HCT116 (cell line): Measurements from ENCODE around the gene KANK3. TPM values are rescaled to one million over a fixed set of nuclear protein-coding genes. Genes with fewer than 3 reads are reported as not detected.

Experiments used
- ATAC-seq: fragments of 200-7000 bp; cut with Tn5 transposase; 2 replicates; pipeline ENCODE4 v1.9.1; 2020; ENCODE audit warnings: mild to moderate bottlenecking, moderate library complexity
- BruUV-seq: library from RNA; stranded (reverse); fragments of 400-500 nt; replicated peaks from 2 replicates; lab custom pipeline; 2021; lab: Mats Ljungman, UMichigan
- CTCF ChIA-PET: fragments of 300-600 bp; sonication (Branson Sonifier 250); formaldehyde crosslinking; loops from one replicate; lab custom pipeline; 2021; ENCODE audit warnings: antibody characterized with exemption; lab: Charles Lee
- POLR2A ChIA-PET: fragments of 300-600, 350-600 bp; sonication (Branson Sonifier 250); formaldehyde crosslinking; loops from one replicate; lab custom pipeline; 2021; ENCODE audit warnings: antibody characterized with exemption; lab: Charles Lee
- RAD21 ChIA-PET, 2 experiments: fragments of 300-600 bp; sonication (Branson Sonifier 250); formaldehyde crosslinking; loops; one replicate each; lab custom pipeline; 2023; ENCODE audit warnings: low total read pairs in 2 of 2; ENCODE audit not compliant: uncharacterized antibody in 2 of 2, unreplicated experiment in 2 of 2, low non-redundant PET in 1 of 2; lab: Charles Lee
- DNase-seq: peaks from one replicate; pipeline ENCODE4 v3.0.0-alpha.2; 2010; ENCODE audit warnings: low read depth, low spot score
- H2AFZ ChIP-seq: fragments of 200-600 bp; shearing (Covaris generic), sonication (generic); 2 replicates; pipeline ENCODE4 v1.6.1; 2017; ENCODE audit warnings: low read depth, mixed run types, mixed read lengths, antibody characterized with exemption, low read length; ENCODE audit not compliant: poor library complexity, severe bottlenecking
- H3K27ac ChIP-seq: 2 replicates; pipeline ENCODE4 v1.5.1; 2012; ENCODE audit warnings: low read depth, low read length
- H3K27me3 ChIP-seq: fragments of 200-600 bp; sonication (generic); 2 replicates; pipeline ENCODE4 v1.6.1; 2016; ENCODE audit warnings: mixed run types, low read length, mixed read lengths; ENCODE audit not compliant: insufficient read depth
- H3K36me3 ChIP-seq, 2 experiments: fragments of 200-500 bp in 1 of 2; fragments of 200-600 bp in 1 of 2; sonication (Bioruptor generic) in 1 of 2; sonication (generic) in 1 of 2; 2 replicates each; pipeline versions ENCODE4 v1.5.1 to v1.6.1; 2014 to 2016; ENCODE audit warnings: low read length in 2 of 2, inconsistent platforms in 1 of 2, mixed read lengths in 1 of 2, mixed run types in 1 of 2; ENCODE audit not compliant: insufficient read depth in 2 of 2, control insufficient read depth in 1 of 2
- H3K4me1 ChIP-seq, 2 experiments: fragments of 200-600 bp in 1 of 2; sonication (generic) in 1 of 2; 2 replicates each; pipeline versions ENCODE4 v1.5.1 to v1.6.1; 2012 to 2017; ENCODE audit warnings: low read length in 2 of 2, inconsistent platforms in 1 of 2, mild to moderate bottlenecking in 1 of 2, mixed read lengths in 1 of 2, mixed run types in 1 of 2, moderate library complexity in 1 of 2; ENCODE audit not compliant: insufficient read depth in 2 of 2, control insufficient read depth in 1 of 2
- H3K4me2 ChIP-seq: fragments of 200-600 bp; sonication (generic); 2 replicates; pipeline ENCODE4 v1.6.1; 2017; ENCODE audit warnings: mixed run types, low read length, mixed read lengths
- H3K4me3 ChIP-seq, 2 experiments: fragments of 200-600 bp in 1 of 2; sonication (generic) in 1 of 2; replicated peaks in 1 of 2; 2 replicates each; pipeline ENCODE4 v1.5.1; 2011 to 2016; ENCODE audit warnings: low read length in 2 of 2, control low read depth in 1 of 2, low read depth in 1 of 2, mild to moderate bottlenecking in 1 of 2, mixed read lengths in 1 of 2, mixed run types in 1 of 2
- H3K79me2 ChIP-seq: fragments of 200-600 bp; sonication (generic); 2 replicates; pipeline ENCODE4 v1.6.1; 2017; ENCODE audit warnings: mild to moderate bottlenecking, mixed run types, low read length, moderate library complexity, mixed read lengths; ENCODE audit not compliant: insufficient read depth
- H3K9ac ChIP-seq: fragments of 200-600 bp; sonication (generic); 2 replicates; pipeline ENCODE4 v1.6.1; 2016; ENCODE audit warnings: low read length, mixed read lengths
- H3K9me2 ChIP-seq: fragments of 200-600 bp; sonication (generic), shearing (Covaris generic); 2 replicates; pipeline ENCODE4 v1.6.1; 2017; ENCODE audit warnings: mixed run types, mild to moderate bottlenecking, moderate library complexity; ENCODE audit not compliant: insufficient read depth
- H3K9me3 ChIP-seq, 2 experiments: fragments of 200-500 bp in 1 of 2; fragments of 200-600 bp in 1 of 2; sonication (Bioruptor generic) in 1 of 2; sonication (generic) in 1 of 2; 2 replicates each; pipeline ENCODE4 v1.6.1; 2014 to 2017; ENCODE audit warnings: low read length in 2 of 2, mixed read lengths in 2 of 2, inconsistent platforms in 1 of 2, low read depth in 1 of 2, mild to moderate bottlenecking in 1 of 2, mixed run types in 1 of 2, moderate library complexity in 1 of 2; ENCODE audit not compliant: control insufficient read depth in 1 of 2, insufficient read depth in 1 of 2
- H4K20me1 ChIP-seq: fragments of 200-600 bp; sonication (generic), shearing (Covaris generic); 2 replicates; pipeline ENCODE4 v1.6.1; 2017; ENCODE audit warnings: mixed run types, mild to moderate bottlenecking, moderate library complexity; ENCODE audit not compliant: insufficient read depth
- CBX3 ChIP-seq: IDR thresholded peaks from 2 replicates; pipeline ENCODE4 v1.6.1; 2012; ENCODE audit warnings: low read depth
- CEBPB ChIP-seq: IDR thresholded peaks from 2 replicates; pipeline ENCODE4 v1.6.1; 2012; ENCODE audit warnings: low read depth
- ELF1 ChIP-seq: IDR thresholded peaks from 2 replicates; pipeline ENCODE4 v1.6.1; 2012; ENCODE audit warnings: low read depth, borderline replicate concordance
- EZH2 ChIP-seq: fragments of 200-600 bp; sonication (generic); IDR thresholded peaks from 2 replicates; pipeline ENCODE4 v1.6.1; 2017; ENCODE audit warnings: antibody characterized with exemption, mixed run types
- EZH2phosphoT487 ChIP-seq: fragments of 200-600 bp; IDR thresholded peaks from 2 replicates; pipeline ENCODE4 v1.6.1; 2018; ENCODE audit warnings: antibody characterized with exemption, borderline replicate concordance
- FOSL1 ChIP-seq: IDR thresholded peaks from 2 replicates; pipeline ENCODE4 v1.6.1; 2012; ENCODE audit warnings: low read depth
- JUND ChIP-seq: IDR thresholded peaks from 2 replicates; pipeline ENCODE4 v1.6.1; 2012
- POLR2A ChIP-seq: IDR thresholded peaks from 2 replicates; pipeline ENCODE4 v1.7.0; 2011; ENCODE audit warnings: borderline replicate concordance; ENCODE audit not compliant: insufficient read depth, insufficient read length; ENCODE audit errors: extremely low read depth
- POLR2AphosphoS5 ChIP-seq: IDR thresholded peaks from 2 replicates; pipeline ENCODE4 v1.6.1; 2011; ENCODE audit warnings: mild to moderate bottlenecking, low read depth, low read length, moderate library complexity
- RAD21 ChIP-seq: IDR thresholded peaks from 2 replicates; pipeline ENCODE4 v1.6.1; 2012; ENCODE audit warnings: low read depth, mild to moderate bottlenecking
- SIN3A ChIP-seq: IDR thresholded peaks from 2 replicates; pipeline ENCODE4 v1.6.1; 2012; ENCODE audit warnings: low read depth
- SP1 ChIP-seq: IDR thresholded peaks from 2 replicates; pipeline ENCODE4 v1.6.1; 2012; ENCODE audit warnings: low read depth
- TCF7L2 ChIP-seq: IDR thresholded peaks from 2 replicates; pipeline ENCODE4 v1.7.0; 2011; ENCODE audit warnings: borderline replicate concordance, inconsistent platforms; ENCODE audit not compliant: insufficient read depth, insufficient read length; ENCODE audit errors: extremely low read depth
- YY1 ChIP-seq: IDR thresholded peaks from 2 replicates; pipeline ENCODE4 v1.6.1; 2011; ENCODE audit warnings: low read length, low read depth, moderate library complexity, mild to moderate bottlenecking; ENCODE audit not compliant: insufficient replicate concordance; ENCODE audit errors: extremely low read depth
- intact Hi-C: fragments of 100-400 bp; cut with micrococcal nuclease; formaldehyde crosslinking; loops from 2 replicates; pipeline ENCODE4 v1.10.0; 2022
- total RNA-seq: library from RNA; stranded (reverse); gene quantifications from one replicate; pipeline ENCODE4 v1.2.1, GENCODE V29; 2021; ENCODE audit not compliant: unreplicated experiment
- TF ChIP-seq, protein P1 (sequence below): IDR thresholded peaks from 2 replicates; pipeline ENCODE4 v1.6.1; 2012

Gene KANK3
- total RNA-seq, 1 experiment from 2014 or later = 21.7 TPM

DNA sequence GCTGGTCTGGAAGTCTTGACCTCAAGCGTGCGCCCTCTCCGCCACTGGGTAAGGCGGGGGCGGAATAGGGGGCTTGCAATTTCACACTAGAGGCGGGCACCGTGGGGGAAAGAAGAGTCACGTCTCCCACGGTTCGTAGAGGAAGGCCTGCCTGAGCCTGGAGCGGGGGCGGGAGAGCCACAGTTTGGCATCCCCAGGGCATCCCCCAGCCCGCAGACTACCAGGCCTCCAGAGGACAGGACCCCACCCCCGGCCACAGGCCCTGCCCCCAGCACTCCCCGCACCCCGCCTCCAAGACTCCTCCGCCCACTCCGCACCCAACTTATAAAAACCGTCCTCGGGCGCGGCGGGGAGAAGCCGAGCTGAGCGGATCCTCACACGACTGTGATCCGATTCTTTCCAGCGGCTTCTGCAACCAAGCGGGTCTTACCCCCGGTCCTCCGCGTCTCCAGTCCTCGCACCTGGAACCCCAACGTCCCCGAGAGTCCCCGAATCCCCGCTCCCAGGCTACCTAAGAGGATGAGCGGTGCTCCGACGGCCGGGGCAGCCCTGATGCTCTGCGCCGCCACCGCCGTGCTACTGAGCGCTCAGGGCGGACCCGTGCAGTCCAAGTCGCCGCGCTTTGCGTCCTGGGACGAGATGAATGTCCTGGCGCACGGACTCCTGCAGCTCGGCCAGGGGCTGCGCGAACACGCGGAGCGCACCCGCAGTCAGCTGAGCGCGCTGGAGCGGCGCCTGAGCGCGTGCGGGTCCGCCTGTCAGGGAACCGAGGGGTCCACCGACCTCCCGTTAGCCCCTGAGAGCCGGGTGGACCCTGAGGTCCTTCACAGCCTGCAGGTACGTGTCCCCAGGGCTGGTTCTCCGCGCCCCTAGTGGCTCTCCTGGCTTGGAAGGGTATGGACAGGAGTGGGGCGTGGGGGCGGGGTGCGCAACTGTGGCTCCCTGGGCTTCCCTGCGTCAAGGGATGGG, 21.0 kb upstream of the KANK3 start, which contains the start of gene ANGPTL4 (continued):
- TF ChIP-seq YY1 = no peak
- no peak for TF ChIP-seq CBX3
- TF ChIP-seq SP1 = peak; percentile 19; the same call in 1 of the 2 replicates
- TF ChIP-seq POLR2AphosphoS5 = peak; percentile 99
- no peak for TF ChIP-seq EZH2
- TF ChIP-seq EZH2phosphoT487 = no peak

DNA sequence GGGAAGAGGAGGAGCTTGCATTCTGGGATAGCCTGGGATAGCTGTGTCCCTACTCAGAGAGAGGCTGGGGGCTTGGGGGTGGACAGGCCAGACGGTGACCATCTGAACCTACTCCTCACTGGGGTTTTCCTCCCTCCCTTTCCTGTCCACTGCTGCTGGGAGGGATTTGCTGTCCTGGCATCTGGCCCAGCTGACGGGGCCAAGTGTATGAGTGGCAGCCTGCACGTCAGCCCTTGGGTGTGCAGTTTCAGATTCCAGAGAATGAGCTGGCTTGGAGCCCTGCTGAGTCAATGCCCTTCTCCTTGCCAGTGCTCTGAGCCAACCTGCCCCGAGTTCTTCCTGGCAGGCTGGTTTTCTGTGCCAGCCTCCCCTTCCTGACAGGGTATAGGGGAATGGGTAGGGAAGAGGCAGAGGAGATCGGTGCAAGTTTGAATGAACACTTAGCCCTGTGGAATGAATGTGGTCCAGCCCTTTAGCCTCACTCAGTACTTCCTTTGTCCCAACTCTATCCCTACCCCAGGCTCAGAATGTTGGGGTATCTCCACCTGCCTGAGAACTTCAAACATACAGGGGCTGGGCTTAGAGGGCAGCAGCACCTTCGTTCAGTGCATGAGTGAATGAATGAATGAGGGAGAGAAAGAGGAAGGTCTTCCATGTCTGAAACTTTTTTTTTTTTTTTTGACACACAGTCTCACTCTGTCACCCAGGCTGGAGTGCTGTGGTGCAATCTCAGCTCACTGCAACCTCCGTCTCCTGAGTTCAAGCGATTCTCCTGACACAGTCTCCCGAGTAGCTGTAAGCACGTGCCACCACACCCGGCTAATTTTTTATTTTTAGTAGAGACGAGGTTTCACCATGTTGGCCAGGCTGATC, 19.1 kb upstream of the KANK3 start:
- DNase-seq (peak; percentile 95), ATAC-seq (peak; percentile 76)
- ChIA-PET POLR2A (interaction anchor here (0.6 to 2.3 kb wide), 9 partner anchors 7 to 152 kb away, joined by 3 to 20 read pairs (median 5); partner anchors contain the start of genes RAB11B and ZNF414), CTCF (interaction anchor here (0.7 to 3.3 kb wide), 4 partner anchors 8 to 1615 kb away, joined by 3 to 20 read pairs (median 6); no protein-coding TSS in a partner anchor), RAD21 (no interaction called here)
- no peaks in the 10 kb centered on the region for H3K27me3 ChIP-seq
- peak overlapping the region in 1 of 2 experiments; percentile 40; a peak in 3 of 4 replicates for H3K4me3 ChIP-seq
- no TSS peak for BruUV-seq
- H2AFZ ChIP-seq = peak overlapping the region; percentile 38
- intact Hi-C loops = loop anchor here (1.0 kb wide), 1 partner anchor 28 kb away; the partner anchor contains the start of gene RAB11B
- peak overlapping the region; percentile 57 for H3K9ac ChIP-seq
- TF ChIP-seq SP1 (peak; percentile 96), POLR2A (no peak), CEBPB (no peak), CBX3 (peak; percentile 95; the same call in 1 of the 2 replicates), SIN3A (peak; percentile 73), YY1 (peak; percentile 59), FOSL1 (peak; percentile 65; the same call in 1 of the 2 replicates), POLR2AphosphoS5 (peak; percentile 80), JUND (peak; percentile 77), RAD21 (no peak), TCF7L2 (peak; percentile 12), ELF1 (no peak)
- TF ChIP-seq, protein P1, sequence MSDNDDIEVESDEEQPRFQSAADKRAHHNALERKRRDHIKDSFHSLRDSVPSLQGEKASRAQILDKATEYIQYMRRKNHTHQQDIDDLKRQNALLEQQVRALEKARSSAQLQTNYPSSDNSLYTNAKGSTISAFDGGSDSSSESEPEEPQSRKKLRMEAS = peak; percentile 70
- H3K9me2 ChIP-seq = no peaks in the 10 kb centered on the region
- peaks cover 46 to 83% of the 10 kb centered on the region in 2 experiments for H3K4me1 ChIP-seq
- H4K20me1 ChIP-seq = no peaks in the 10 kb centered on the region
- H3K9me3 ChIP-seq = no peaks in the 10 kb centered on the region
- H3K36me3 ChIP-seq = no peaks in the 10 kb centered on the region; a peak in 1 of 4 replicates
- H3K27ac ChIP-seq = peak overlapping the region; percentile 90
- H3K4me2 ChIP-seq = peak overlapping the region; percentile 100
- no peaks in the 10 kb centered on the region for H3K79me2 ChIP-seq
